Ecto neural progenitor cell (in vitro differentiated cells): Measurements from ENCODE around the gene MIOS.
A peak's percentile ranks its signal among the peaks of the same experiment; 100 is the strongest.

Experiments
- DNase-seq: peaks from one replicate; pipeline ENCODE4 v3.0.0-alpha.2; 2018; ENCODE audit warnings: low spot score

MIOS gene

GRCh38 chr7:7584653-7585052 lies 18.0 kb downstream of the MIOS start:
- no peak for DNase-seq

- no peak for DNase-seq
Observed at GRCh38 chr7:7585241-7585928, 18.7 kb downstream of the MIOS start.

- DNase-seq: no peak
Observed at GRCh38 chr7:7595451-7595850, 28.8 kb downstream of the MIOS start.

- DNase-seq: no peak
Observed at GRCh38 chr7:7596176-7596575, 29.5 kb downstream of the MIOS start.

- no peak for DNase-seq
Observed at GRCh38 chr7:7607010-7607409, 40.3 kb downstream of the MIOS start.

GRCh38 chr7:7609330-7609729 lies 42.6 kb downstream of the MIOS start:
- no peak for DNase-seq

- DNase-seq: no peak
Observed at GRCh38 chr7:7612519-7612918, 45.8 kb downstream of the MIOS start.

GRCh38 chr7:7613210-7613609 lies 46.5 kb downstream of the MIOS start:
- DNase-seq: no peak

GRCh38 chr7:7614018-7614741 lies 47.5 kb downstream of the MIOS start:
- no peak for DNase-seq

GRCh38 chr7:7617550-7617949 lies 50.9 kb downstream of the MIOS start:
- DNase-seq: no peak

- no peak for DNase-seq
Observed at GRCh38 chr7:7618410-7618809, 51.7 kb downstream of the MIOS start.

GRCh38 chr7:7620236-7620635 lies 53.6 kb downstream of the MIOS start:
- DNase-seq: no peak

- DNase-seq: no peak
Observed at GRCh38 chr7:7620644-7621210, 54.0 kb downstream of the MIOS start.

- DNase-seq: no peak
Observed at GRCh38 chr7:7628476-7628875, 61.8 kb downstream of the MIOS start.

- no peak for DNase-seq
Observed at GRCh38 chr7:7630626-7631329, 64.1 kb downstream of the MIOS start.

- DNase-seq: no peak
Observed at GRCh38 chr7:7639421-7639820, 72.7 kb downstream of the MIOS start.

GRCh38 chr7:7639847-7640220 lies 73.2 kb downstream of the MIOS start:
- no peak for DNase-seq

- peak; percentile 96 for DNase-seq
Observed at GRCh38 chr7:7640221-7641128, 73.8 kb downstream of the MIOS start, which contains the start of gene UMAD1. Gene UMAD1, plus strand, starts transcription at chr7:7640752. Its CDS starts 32,620 bp downstream, at chr7:7673372.

GRCh38 chr7:7641129-7641663 lies 74.5 kb downstream of the MIOS start:
- DNase-seq: no peak

GRCh38 chr7:7642081-7642480 lies 75.4 kb downstream of the MIOS start:
- DNase-seq: no peak

GRCh38 chr7:7647495-7648036 lies 80.9 kb downstream of the MIOS start:
- no peak for DNase-seq
